NCI-H187 (cell line): Measurements from ENCODE around the gene FGF6.
"Not testable (repeated sequence)": the region's sequence is repeated elsewhere in the genome, so short reads cannot be mapped to it uniquely, and the experiment has no call there.

ENCODE experiments used
- DNase-seq, 2 experiments: peaks; one replicate each; lab custom pipeline; 2025; lab: John Stamatoyannopoulos, UW

FGF6 gene, protein sequence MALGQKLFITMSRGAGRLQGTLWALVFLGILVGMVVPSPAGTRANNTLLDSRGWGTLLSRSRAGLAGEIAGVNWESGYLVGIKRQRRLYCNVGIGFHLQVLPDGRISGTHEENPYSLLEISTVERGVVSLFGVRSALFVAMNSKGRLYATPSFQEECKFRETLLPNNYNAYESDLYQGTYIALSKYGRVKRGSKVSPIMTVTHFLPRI

DNA sequence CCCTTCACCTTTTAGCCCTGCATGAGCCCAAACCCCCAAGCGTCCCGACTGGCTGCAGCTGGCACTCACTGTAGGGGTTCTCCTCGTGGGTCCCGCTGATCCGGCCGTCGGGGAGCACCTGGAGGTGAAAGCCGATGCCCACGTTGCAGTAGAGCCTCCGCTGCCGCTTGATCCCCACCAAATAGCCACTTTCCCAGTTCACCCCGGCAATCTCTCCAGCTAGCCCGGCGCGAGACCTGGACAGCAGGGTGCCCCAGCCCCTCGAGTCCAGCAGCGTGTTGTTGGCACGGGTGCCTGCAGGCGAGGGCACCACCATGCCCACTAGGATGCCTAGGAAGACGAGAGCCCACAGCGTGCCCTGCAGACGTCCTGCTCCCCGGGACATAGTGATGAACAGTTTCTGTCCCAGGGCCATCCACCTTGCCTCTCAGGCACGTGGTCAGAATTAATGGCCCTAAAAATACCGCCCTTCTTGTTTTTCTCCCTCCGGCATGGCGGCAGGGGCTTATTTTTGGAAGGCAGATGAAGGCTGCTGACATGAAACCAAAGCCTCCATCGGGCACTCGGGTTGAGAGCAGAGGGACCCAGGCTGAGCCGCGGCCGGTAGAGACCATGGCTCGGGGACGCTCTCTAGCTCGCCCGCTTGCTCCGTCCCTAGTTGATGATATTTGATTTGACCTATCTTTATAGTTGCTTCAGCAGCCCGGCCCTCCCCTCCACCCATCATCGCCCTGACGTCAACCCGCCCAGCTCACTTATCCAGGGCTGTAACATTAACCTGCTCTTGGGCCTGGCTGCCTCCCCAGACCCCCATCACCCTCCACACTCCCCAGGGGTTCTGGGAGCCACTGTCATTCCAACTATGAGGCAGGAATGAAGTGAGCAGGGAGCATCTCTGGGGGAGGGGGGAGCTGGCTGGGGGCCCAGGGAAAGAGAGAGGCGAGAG lies at the start of gene FGF6:
FGF6 (minus strand) TSS at position 660 of the 946 bp plus-strand sequence; CDS start at position 415, 245 bp downstream.
- DNase-seq: no peak

DNA sequence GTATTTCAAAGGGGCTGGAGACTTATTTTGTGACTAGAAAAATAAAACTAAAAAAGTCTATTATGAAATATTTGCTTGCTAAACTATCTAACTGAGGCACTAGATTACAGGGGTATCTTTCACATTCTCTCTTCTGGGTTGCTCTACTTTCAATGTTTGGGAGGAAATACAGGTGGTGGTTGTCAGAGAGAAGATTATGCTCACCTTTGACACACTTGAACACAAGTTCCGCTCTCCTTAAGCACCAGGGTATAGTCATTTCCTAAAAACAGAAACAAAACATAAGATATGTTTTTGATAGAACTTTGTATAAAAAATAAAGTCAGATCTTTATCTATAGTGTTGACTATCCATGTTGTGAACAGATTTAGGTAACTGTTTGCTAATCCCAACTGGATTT lies 45.4 kb upstream of the FGF6 start:
- no peak for DNase-seq

DNA sequence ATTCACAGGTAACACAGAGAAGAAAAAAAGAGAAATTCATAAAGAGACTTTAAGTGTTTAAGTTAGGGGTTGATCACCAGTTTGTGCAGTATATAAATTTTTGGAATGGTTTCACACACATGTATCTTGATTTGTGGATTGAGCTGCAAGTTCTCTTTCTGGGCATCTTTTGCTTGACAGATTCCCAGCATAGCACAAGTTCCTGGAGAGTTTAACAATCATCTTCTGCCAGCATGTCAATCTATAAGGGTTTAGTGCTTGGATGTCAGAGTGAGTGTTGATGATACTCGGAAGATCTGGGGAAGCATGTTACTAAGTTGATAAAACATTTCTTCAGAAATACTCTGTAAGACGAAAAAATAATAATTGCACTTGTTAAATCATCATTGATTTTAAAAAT lies 43.9 kb upstream of the FGF6 start:
- DNase-seq: no peak

DNA sequence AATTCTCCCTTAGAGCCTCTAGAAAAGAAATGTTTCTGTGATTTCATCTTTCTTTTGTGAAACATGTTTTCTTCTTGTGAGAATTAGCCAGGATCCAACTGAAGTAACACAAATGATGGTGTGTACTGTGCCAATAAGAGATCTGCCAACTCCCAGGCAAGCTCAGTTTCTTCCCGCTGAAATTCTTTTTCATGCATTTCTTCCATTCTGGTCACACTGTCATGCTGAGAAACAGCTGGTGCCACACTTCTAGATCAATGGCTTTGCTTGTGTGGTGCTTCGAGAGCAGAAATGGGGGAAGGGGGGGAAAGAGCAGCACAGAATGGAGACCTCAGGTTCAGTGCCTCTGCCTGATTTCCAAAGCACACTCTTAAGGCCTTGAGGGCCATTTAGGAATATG lies 41.4 kb upstream of the FGF6 start:
- no peak for DNase-seq

DNA sequence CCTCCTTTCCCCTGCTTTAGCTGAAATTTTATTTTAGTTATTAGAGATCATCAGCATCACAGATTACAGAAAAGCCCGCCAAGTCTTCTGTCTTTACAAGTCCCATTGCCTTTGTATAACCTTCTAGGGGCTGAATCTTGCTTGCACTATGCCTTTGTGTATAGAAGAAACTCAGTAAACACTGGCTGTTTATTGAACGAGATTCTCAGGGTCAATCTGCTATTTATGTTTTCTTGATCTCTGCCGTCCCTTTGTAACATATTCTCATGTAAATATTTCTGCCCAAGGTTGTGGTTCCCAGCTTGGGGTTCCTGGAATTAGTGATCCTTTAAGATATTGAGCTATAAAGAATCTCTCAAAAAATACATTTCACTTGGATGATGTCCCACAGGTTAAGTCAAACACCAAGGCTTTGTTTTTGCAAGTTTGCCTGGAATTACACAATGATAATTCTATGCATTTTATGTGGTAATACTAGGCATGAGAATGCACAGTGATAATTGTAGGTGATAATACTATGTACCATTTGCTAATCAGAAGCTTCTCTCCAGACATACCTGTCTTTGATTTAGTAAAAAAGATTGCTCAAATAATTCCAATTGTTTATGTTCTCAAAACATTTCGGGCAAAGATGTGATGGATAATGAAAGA lies 40.6 kb upstream of the FGF6 start:
- DNase-seq: no peak

DNA sequence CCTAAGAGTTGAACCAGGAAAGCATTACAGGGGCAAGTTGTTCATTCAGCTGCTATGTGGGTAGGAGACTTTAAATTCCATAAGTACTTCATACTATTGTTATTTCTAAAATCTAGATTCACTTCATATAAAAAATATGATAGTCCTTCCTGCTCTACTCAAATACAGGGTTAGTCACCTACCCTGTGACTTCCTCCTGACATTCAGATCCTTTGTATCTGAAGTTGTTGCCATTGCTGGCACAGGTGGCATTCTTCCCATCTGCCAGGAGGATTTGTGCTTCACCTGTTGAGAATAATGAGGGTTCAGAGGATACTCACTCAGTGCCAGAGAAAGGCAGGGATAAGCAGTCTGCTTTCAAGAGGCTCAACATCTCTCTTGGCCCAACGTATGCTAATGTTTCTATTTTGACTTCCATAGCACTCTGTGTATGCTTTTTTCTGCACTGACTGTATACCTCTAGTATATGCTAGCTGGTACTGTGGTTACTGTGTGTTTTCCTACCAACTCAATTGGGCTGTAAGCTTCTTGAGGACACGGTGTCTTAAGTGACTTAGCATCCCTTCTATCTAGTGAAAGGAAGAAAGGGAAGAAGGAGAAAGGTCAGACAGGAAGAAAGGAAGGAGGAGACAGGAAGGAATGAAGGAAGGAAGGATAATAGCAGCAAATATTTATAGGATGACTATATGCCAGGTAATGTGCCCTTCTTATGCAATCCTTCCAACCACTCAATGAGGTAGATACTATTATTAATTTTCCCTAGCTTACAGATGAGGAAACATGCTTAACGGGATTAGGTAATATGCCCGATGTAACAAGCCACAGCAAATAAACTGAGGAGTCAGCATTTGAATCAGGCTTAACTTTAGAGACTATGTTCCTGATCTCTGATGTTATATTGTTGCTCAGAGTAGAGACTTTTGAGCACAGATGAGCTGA lies 38.5 kb upstream of the FGF6 start:
- no peak for DNase-seq

DNA sequence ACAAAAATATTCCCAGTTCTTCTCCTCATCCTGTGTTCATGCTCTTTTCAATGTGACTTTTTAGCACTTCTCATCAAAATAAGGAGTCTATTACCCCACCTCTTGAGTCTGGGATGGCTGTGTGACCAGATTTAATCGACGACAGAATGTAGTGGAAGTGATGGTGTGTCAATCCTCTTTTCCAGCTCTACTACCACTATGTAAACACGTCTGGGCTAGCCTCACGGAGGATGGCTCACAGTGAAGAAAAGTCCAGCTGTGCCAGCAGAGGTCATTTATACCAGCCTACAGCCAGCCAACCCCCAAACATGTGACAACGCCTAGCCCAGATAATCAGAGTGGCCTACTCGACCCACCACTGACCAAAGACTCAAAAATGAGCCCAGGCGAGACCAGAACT lies 37.3 kb upstream of the FGF6 start:
- no peak for DNase-seq

DNA sequence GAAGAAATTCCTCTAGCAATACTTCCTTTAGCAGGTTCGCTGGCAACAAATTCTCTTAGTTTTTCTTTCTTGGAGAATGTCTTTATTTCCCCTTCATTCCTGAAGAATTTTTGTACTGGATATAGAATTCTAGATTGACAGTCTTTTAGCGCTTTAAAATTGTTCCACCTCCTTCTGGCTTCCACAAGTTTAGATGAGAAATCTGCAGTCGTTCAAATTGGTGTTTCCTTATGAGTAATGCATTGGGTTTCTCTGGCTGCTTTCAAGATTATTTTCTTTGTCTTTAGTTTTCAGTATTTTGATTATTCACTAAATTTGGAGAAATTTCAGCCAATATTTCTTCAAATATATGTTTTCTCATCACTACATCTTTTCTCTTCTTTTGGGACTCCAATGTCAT lies 33.3 kb upstream of the FGF6 start:
- DNase-seq: no peak

DNA sequence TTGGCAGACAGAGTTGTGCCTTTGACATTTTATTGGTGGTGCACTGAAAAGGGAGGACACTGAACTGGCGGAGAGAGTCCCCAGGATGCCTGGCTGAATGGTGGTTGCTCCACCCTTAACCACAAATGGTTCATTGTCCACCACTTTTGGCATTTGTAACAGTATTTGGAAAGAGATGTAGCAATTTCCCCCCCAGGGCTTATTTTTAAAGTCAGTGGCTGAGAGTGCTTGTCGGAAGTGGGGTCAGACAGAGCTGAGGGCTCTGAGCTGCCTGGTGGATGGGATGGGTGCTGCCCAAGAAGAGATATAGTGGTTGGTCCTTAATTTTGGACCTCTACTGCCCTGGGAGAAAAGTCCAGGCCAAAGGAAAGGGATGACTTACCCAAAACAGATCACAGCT lies 31.5 kb upstream of the FGF6 start:
- no peak for DNase-seq

DNA sequence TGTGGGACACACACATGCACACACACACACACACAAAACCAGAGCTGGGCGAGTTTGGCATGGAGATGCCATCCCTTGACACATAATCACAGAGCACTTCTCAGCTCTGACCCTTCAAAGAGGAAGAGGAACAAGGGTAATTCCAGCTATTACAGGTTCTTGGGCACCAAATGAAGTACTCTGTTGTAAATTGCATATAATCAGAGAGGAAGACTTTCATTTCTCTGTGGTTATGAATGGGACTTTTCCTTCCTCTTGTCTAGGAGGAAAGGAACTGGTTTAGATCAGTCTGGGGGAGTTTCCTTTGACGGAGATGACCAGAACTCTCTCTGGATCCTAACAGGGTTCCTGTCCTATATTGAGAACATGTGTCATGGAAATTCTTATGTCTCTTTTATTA lies 26.4 kb upstream of the FGF6 start:
- no peak for DNase-seq

DNA sequence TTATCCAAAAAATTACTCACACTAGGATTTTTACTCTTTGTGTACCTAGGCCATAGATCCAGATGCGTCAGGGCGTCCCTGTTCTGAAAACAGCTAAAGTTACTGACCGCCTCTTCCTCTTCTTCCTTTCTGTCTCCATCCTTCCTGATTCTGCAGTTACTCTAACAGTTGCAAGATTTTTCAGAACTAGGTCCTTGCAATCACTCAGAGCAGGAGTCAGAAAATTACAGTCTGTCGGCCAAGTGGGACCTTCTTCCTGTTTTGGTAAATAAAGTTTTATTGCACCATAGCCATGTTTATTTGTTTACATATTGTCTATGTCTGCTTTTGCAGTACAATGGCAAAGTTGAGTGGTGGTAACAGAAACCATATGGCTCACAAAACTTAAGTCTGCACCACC lies 25.6 kb upstream of the FGF6 start:
- DNase-seq: no peak

DNA sequence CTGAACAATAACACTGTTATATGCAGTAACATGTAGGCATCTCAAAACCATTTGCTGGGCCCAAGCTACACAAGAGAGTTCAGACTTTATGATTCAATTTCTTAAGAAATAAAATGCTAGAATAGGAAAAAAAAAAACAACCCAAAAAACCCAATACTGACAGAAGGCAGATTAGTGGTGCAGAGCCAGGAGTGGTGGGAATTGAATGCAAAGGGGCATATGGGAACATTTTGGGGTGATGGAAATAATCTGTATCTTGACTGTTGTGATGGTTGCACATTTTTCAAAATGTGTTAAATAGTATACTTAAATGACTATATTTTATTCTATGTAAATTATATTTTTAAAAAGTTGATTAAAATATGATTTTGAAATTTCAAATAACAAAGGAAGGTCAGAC lies 23.4 kb upstream of the FGF6 start:
- no peak for DNase-seq

DNA sequence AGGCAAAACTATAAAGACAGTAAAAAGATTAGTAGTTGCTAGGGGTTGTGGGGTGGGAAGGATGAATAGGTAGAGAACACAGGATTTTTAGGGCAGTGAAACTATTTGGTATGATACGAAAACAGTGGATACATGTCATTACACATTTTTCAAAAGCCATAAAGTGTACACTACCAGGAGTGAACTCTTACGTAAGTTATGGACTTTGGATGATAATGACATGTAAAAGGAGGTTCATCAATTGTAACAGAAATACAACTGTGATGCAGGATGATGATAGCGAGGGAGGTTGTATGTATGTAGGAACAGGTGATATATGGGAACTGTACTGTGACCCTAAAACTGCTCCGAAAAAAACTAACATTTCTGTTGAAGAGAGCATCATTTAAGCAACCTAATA lies 15.1 kb upstream of the FGF6 start:
- DNase-seq: no peak

DNA sequence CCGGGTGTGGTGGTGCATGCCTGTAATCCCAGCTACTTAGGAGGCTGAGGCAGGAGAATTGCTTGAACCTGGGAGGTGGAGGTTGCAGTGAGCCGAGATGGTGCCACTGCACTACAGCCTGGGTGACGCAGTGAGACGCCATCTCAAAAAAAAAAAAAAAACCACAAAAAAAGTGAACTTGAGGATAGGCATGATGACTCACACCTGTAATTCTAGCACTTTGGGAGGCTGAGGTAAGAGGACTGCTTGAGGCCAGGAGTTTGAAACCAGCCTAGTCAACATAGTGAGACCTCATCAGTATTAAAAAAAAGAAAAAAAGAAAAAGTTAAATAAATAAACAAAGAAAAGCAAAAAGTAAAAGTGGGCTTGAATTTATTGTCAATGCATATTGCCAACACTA lies 10.2 kb upstream of the FGF6 start:
- DNase-seq: not testable (repeated sequence)

DNA sequence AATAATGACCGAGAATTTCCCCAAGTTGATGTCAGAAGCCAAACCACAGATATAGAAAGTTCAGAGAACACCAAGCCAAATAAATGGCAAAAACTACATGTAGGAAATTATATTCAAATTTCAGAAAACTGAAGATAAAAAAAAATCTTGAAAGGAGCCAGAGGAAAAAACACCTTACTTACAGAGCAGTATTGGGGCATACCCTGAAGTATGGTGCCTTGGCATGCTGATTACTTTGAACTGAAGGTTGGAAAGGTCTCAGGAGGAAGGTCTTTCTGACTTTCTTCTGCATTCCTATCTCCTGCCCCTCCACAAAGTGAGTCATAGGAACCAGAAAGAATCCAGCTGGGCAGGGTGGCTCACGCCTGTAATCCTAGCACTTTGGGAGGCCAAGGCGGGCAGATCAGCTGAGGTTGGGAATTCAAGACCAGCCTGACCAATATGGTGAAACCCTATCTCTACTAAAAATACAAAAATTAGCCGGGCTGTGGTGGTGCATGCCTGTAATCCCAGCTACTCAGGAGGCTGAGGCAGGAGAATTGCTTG lies 8.8 kb upstream of the FGF6 start:
- no peak for DNase-seq

DNA sequence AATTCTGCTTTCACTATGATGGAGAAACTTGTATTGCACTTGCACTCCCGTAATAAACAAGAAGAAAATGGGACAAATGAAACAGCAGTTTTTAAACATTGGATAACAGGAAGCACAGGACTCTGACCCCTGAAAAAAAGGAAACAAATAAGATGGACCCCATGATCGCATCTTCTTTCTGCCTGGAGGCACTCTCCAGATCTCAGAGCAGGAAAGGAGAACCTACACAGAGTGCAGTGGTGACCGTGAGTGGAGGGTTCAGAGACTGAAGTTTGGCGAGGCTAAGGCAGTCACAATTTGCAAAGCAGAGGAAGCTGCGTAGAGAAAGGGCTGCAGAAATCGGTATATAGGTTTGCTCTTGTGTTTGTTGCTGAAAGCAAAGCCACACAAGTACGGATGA lies 6.1 kb upstream of the FGF6 start:
- DNase-seq: no peak

DNA sequence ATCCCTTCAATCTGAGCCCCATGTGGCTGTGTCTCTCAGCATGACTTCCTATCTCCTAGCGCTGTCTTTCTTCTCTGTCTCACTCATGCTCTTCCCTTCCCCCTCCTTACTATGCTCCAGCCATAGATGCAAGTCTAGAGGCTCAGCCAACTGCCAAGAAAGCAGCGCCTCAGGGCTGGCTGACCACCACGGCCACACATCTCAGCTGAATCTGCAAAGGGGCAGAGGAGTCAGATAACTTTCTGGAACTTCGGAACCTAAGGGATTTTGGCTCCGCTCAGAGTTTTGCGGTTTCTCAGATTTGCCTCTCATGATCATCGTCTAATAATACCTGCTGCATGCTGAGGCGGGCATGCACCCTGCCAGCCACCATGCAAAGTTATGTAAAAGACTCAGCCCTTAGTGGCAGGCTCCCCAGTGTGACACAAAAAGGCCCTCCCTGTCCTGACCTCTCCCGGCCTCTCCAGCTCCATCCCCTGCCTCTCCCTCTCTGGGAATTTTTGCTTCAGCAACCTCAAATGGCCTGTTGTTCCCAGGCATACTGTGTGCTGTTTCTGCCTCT lies 5.0 kb upstream of the FGF6 start:
- DNase-seq: no peak

DNA sequence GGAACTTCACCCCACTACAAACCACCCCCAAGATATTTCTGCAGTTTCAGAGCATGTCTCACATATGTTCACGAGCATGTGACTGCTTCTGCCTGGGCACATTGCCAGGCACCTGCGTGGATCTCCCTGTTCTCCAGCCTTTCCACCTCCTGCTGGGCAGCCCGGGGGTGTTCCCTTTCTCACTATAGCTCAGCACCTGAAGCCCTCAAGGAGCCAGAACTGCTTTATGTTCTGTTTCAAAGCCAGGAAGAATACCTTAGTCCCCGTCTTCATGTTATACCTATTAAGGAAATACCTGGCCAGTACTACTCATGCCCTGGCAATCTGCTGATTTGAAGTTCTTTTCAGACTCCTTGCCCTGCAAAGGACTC lies 4.2 kb upstream of the FGF6 start:
- no peak for DNase-seq

DNA sequence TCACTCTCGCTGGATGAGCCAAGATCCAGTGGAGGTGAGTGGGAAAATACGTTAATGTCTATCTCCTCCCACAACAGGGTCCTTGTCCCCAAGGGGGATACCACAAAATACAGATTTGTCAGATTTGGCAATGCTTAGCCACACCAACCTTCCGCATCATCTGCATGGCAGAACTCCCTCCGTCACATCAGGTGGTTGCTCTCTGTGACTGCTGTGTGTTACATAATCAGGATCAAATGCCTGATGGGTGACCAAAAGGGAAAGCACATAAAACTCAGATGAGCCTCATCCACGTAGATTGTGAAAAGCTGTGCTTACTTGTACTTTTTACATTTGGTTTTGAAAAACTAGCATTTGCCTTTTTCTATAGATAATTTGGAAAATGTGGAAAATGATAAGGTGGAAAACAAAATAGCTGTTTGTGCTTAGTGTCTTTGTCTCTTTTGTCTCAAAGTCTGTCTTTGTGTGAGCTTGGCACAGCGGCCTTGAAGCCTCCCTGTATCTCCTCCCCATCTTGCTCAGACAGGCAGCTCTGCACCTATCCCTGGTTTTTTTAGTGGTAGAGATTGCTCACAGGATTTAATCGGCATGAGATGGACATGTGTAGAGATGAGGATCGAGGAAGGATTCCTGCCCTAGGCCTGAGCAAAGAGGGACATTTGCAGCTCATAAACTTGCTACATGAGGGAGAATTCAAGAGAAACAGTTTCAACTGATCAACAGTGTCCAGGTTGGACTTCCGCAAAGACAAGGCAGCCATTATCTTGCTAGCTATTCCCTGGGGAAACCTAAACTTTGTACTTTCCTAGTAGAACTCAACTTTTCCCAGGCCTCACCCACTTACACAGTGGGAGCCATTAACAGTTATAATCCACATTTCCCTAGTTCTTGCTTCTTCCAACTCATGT lies 3.6 kb upstream of the FGF6 start:
- DNase-seq: no peak

DNA sequence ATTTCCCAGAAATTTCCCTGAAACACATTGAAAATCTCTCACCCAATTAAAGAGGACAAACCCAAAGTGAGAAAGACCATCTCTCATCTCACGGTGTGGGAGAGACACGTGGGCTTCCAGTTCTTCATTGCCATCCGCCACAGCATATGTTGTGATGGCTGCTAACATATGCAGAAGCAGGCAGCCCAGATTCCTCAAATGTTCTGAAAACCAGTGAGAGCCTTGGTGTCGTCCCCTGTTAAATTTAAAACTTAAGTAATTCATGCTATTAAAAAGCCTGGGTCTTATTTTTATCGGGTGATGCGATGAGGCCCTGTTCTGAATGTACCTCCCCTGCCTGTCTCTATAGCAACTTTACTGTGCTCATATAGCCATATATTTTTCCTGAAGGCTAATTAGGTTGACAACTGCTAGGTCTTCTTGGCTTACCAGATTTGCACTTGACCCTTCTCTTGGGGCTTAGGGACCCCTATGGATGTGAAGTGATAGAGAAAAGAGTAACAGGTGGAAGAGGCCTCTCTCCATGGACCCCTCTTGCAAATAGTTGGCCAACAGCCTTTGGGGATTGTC lies 2.8 kb upstream of the FGF6 start:
- DNase-seq: no peak
